Adipocyte (in vitro differentiated cells): Measurements from ENCODE around the gene TSPAN5.

ENCODE experiments used
- DNase-seq: peaks from one replicate; pipeline ENCODE4 v3.0.0-alpha.2; 2015; ENCODE audit warnings: low read depth
- H3K27me3 ChIP-seq: replicated peaks from 2 replicates; pipeline ENCODE4 v1.7.0; 2013; ENCODE audit warnings: mild to moderate bottlenecking, low read length, moderate library complexity; ENCODE audit not compliant: control insufficient read depth, insufficient read depth
- H3K36me3 ChIP-seq: 2 replicates; pipeline ENCODE4 v1.7.0; 2013; ENCODE audit warnings: low read length, mild to moderate bottlenecking, moderate library complexity; ENCODE audit not compliant: control insufficient read depth, insufficient read depth, severe bottlenecking
- H3K4me1 ChIP-seq: 2 replicates; pipeline ENCODE4 v1.7.0; 2013; ENCODE audit warnings: mild to moderate bottlenecking, low read length, moderate library complexity; ENCODE audit not compliant: control insufficient read depth, insufficient read depth
- H3K4me3 ChIP-seq: 2 replicates; pipeline ENCODE4 v1.7.0; 2013; ENCODE audit warnings: mild to moderate bottlenecking, low read length, moderate library complexity
- H3K9ac ChIP-seq: 2 replicates; pipeline ENCODE4 v1.7.0; 2013; ENCODE audit warnings: mild to moderate bottlenecking, low read length, moderate library complexity
- H3K9me3 ChIP-seq: 2 replicates; pipeline ENCODE4 v1.7.0; 2013; ENCODE audit warnings: mild to moderate bottlenecking, low read length, moderate library complexity; ENCODE audit not compliant: control insufficient read depth

The TSPAN5 gene

GRCh38 chr4:98558471-98559169, 99.8 kb downstream of the TSPAN5 start:
- H3K36me3 ChIP-seq, result no peaks in the 10 kb centered on the region
- no peak overlapping the region for H3K9ac ChIP-seq
- H3K27me3 ChIP-seq, result no peaks in the 10 kb centered on the region
- peaks cover 21% of the 10 kb centered on the region for H3K4me1 ChIP-seq
- H3K4me3 ChIP-seq, result no peak overlapping the region
- no peak for DNase-seq
- H3K9me3 ChIP-seq, result no peaks in the 10 kb centered on the region

GRCh38 chr4:98557194-98557892, 101.1 kb downstream of the TSPAN5 start:
- no peak for DNase-seq
- Histone ChIP-seq H3K4me3 (no peak overlapping the region), H3K9ac (no peak overlapping the region), H3K36me3 (no peaks in the 10 kb centered on the region), H3K27me3 (no peaks in the 10 kb centered on the region), H3K9me3 (no peaks in the 10 kb centered on the region), H3K4me1 (peaks cover 21% of the 10 kb centered on the region)

- H3K36me3 ChIP-seq, result no peaks in the 10 kb centered on the region
- peak overlapping the region; percentile 53 for H3K4me3 ChIP-seq
- H3K27me3 ChIP-seq, result no peaks in the 10 kb centered on the region
- no peaks in the 10 kb centered on the region for H3K9me3 ChIP-seq
- peaks cover 21% of the 10 kb centered on the region for H3K4me1 ChIP-seq
- DNase-seq, result no peak
- no peak overlapping the region for H3K9ac ChIP-seq
These were observed 102.0 kb downstream of the TSPAN5 start for GRCh38 chr4:98556451-98556850.

GRCh38 chr4:98555798-98556445, 102.5 kb downstream of the TSPAN5 start:
- DNase-seq, result no peak
- Histone ChIP-seq H3K4me1 (peaks cover 21% of the 10 kb centered on the region), H3K36me3 (no peaks in the 10 kb centered on the region), H3K4me3 (peak overlapping the region; percentile 53), H3K9ac (no peak overlapping the region), H3K27me3 (no peaks in the 10 kb centered on the region), H3K9me3 (no peaks in the 10 kb centered on the region)

GRCh38 chr4:98546910-98547594, 111.4 kb downstream of the TSPAN5 start:
- H3K36me3 ChIP-seq, result no peaks in the 10 kb centered on the region
- no peaks in the 10 kb centered on the region for H3K9me3 ChIP-seq
- H3K27me3 ChIP-seq, result no peaks in the 10 kb centered on the region
- DNase-seq, result peak; percentile 80
- peaks cover 13% of the 10 kb centered on the region for H3K4me1 ChIP-seq
- peak overlapping the region; percentile 73 for H3K9ac ChIP-seq
- peak overlapping the region; percentile 80 for H3K4me3 ChIP-seq

GRCh38 chr4:98544818-98545414, 113.5 kb downstream of the TSPAN5 start:
- H3K9ac ChIP-seq, result no peak overlapping the region
- peaks cover 13% of the 10 kb centered on the region for H3K4me1 ChIP-seq
- no peaks in the 10 kb centered on the region for H3K27me3 ChIP-seq
- no peak overlapping the region for H3K4me3 ChIP-seq
- no peak for DNase-seq
- no peaks in the 10 kb centered on the region for H3K36me3 ChIP-seq
- H3K9me3 ChIP-seq, result no peaks in the 10 kb centered on the region

GRCh38 chr4:98544141-98544817, 114.1 kb downstream of the TSPAN5 start:
- no peak overlapping the region for H3K4me3 ChIP-seq
- peaks cover 14% of the 10 kb centered on the region for H3K4me1 ChIP-seq
- no peaks in the 10 kb centered on the region for H3K9me3 ChIP-seq
- no peak for DNase-seq
- H3K9ac ChIP-seq, result no peak overlapping the region
- no peaks in the 10 kb centered on the region for H3K27me3 ChIP-seq
- H3K36me3 ChIP-seq, result no peaks in the 10 kb centered on the region

- DNase-seq, result no peak
- Histone ChIP-seq H3K36me3 (no peaks in the 10 kb centered on the region), H3K4me1 (peaks cover 15% of the 10 kb centered on the region), H3K4me3 (no peak overlapping the region), H3K27me3 (no peaks in the 10 kb centered on the region), H3K9ac (no peak overlapping the region), H3K9me3 (no peaks in the 10 kb centered on the region)
These were observed 116.4 kb downstream of the TSPAN5 start for GRCh38 chr4:98542011-98542410.

- DNase-seq, result no peak
- Histone ChIP-seq H3K9ac (no peak overlapping the region), H3K9me3 (no peaks in the 10 kb centered on the region), H3K27me3 (no peaks in the 10 kb centered on the region), H3K4me1 (peaks cover 6% of the 10 kb centered on the region), H3K4me3 (no peak overlapping the region), H3K36me3 (no peaks in the 10 kb centered on the region)
These were observed 117.6 kb downstream of the TSPAN5 start for GRCh38 chr4:98540803-98541202.

- H3K9ac ChIP-seq, result no peak overlapping the region
- no peaks in the 10 kb centered on the region for H3K27me3 ChIP-seq
- H3K4me3 ChIP-seq, result no peak overlapping the region
- H3K9me3 ChIP-seq, result no peaks in the 10 kb centered on the region
- H3K4me1 ChIP-seq, result peaks cover 6% of the 10 kb centered on the region
- no peaks in the 10 kb centered on the region for H3K36me3 ChIP-seq
- no peak for DNase-seq
These were observed 118.7 kb downstream of the TSPAN5 start for GRCh38 chr4:98539741-98540140.
